PC-9 (cell line): ENCODE results near the gene PARVG. TPM values are rescaled to one million over a fixed set of nuclear protein-coding genes. Genes with fewer than 3 reads are reported as not detected.

Experiments used
- BruUV-seq: library from RNA; stranded (reverse); fragments of 400-500 nt; replicated peaks from 2 replicates; lab custom pipeline; 2021; lab: Mats Ljungman, UMichigan
- CTCF ChIA-PET: fragments of 300-600 bp; sonication (Branson Sonifier 250); formaldehyde crosslinking; loops from one replicate; lab custom pipeline; 2022; ENCODE audit warnings: antibody characterized with exemption; lab: Charles Lee
- POLR2A ChIA-PET: fragments of 300-600 bp; sonication (Branson Sonifier 250); formaldehyde crosslinking; loops from one replicate; lab custom pipeline; 2022; ENCODE audit warnings: antibody characterized with exemption; ENCODE audit not compliant: unreplicated experiment; lab: Charles Lee
- DNase-seq, 2 experiments: peaks; one replicate each; pipeline versions ENCODE4 v3.0.0 to v3.0.0-alpha.2; 2015 to 2022; ENCODE audit warnings: mixed read lengths in 1 of 2
- H2AFZ ChIP-seq: fragments of 200-600 bp; sonication (generic); 2 replicates; pipeline ENCODE4 v1.8.1; 2017; ENCODE audit warnings: antibody characterized with exemption
- H3F3A ChIP-seq: fragments of 200-600 bp; sonication (generic); 2 replicates; pipeline ENCODE4 v1.8.1; 2017; ENCODE audit warnings: antibody characterized with exemption, mild to moderate bottlenecking, low read depth; ENCODE audit not compliant: insufficient read depth
- H3K27ac ChIP-seq: fragments of 200-600 bp; sonication (generic); 2 replicates; pipeline ENCODE4 v1.6.1; 2016; ENCODE audit warnings: mixed run types
- H3K27me3 ChIP-seq: fragments of 200-600 bp; sonication (generic); 2 replicates; pipeline ENCODE4 v1.6.1; 2016; ENCODE audit warnings: low read depth, mixed run types; ENCODE audit not compliant: insufficient read depth
- H3K36me3 ChIP-seq: fragments of 200-600 bp; sonication (generic); 2 replicates; pipeline ENCODE4 v1.6.1; 2016; ENCODE audit warnings: low read depth, mixed run types
- H3K4me1 ChIP-seq: fragments of 200-600 bp; sonication (generic); replicated peaks from 2 replicates; pipeline ENCODE4 v1.6.1; 2016; ENCODE audit warnings: mixed run types; ENCODE audit not compliant: insufficient read depth
- H3K4me2 ChIP-seq: fragments of 200-600 bp; sonication (generic); 2 replicates; pipeline ENCODE4 v1.6.1; 2017; ENCODE audit warnings: mixed run types
- H3K4me3 ChIP-seq: fragments of 200-600 bp; sonication (generic); 2 replicates; pipeline ENCODE4 v1.6.1; 2016; ENCODE audit warnings: mixed run types
- H3K79me2 ChIP-seq: fragments of 200-600 bp; sonication (generic); 2 replicates; pipeline ENCODE4 v1.6.1; 2017; ENCODE audit warnings: low read depth, mixed run types
- H3K9me2 ChIP-seq: fragments of 200-600 bp; sonication (generic); 2 replicates; pipeline ENCODE4 v1.8.1; 2017; ENCODE audit warnings: mild to moderate bottlenecking; ENCODE audit not compliant: insufficient read depth
- H3K9me3 ChIP-seq: fragments of 200-600 bp; sonication (generic); 2 replicates; pipeline ENCODE4 v1.8.1; 2016; ENCODE audit warnings: low read depth; ENCODE audit not compliant: insufficient read depth
- H4K20me1 ChIP-seq: fragments of 200-600 bp; sonication (generic); 2 replicates; pipeline ENCODE4 v1.8.1; 2017; ENCODE audit not compliant: insufficient read depth
- EZH2 ChIP-seq: fragments of 200-600 bp; sonication (generic); IDR thresholded peaks from 2 replicates; pipeline ENCODE4 v1.8.0; 2017; ENCODE audit warnings: antibody characterized with exemption, low read depth
- intact Hi-C: fragments of 100-400 bp; cut with micrococcal nuclease; formaldehyde crosslinking; loops from one replicate; pipeline ENCODE4 v1.10.0; 2022; ENCODE audit not compliant: unreplicated experiment
- total RNA-seq: library from RNA; stranded (reverse); gene quantifications from 2 replicates; pipeline ENCODE4 v1.2.3, GENCODE V29; 2021
- TF ChIP-seq, protein P1 (sequence below): fragments of 200-600 bp; sonication (generic); conservative IDR thresholded peaks from 2 replicates; pipeline ENCODE4 v1.6.1; 2017; ENCODE audit warnings: mixed run types, antibody characterized with exemption, mild to moderate bottlenecking, moderate library complexity

Gene PARVG
- total RNA-seq, 1 experiment from 2014 or later: not detected

DNA sequence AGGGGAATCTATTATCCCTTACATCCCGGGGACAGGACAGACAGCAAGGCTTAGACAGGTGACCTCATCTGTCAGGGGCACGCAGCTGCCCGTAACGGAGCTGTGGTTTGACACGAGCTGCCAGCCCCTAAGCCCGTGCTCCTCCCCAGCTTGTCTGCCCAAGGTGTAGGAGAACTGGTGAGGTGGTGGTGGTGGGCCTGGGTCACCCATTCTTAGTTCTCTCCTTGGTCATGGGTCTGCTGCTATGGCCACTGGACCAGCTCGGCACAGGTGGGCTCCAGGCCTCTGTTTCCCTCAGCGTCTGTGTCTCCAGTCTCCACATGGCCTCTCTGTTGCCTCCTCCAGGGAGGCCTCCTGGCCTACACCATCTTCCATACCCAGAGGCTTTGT is 5.4 kb downstream of the PARVG start:
- TF ChIP-seq, protein P1, sequence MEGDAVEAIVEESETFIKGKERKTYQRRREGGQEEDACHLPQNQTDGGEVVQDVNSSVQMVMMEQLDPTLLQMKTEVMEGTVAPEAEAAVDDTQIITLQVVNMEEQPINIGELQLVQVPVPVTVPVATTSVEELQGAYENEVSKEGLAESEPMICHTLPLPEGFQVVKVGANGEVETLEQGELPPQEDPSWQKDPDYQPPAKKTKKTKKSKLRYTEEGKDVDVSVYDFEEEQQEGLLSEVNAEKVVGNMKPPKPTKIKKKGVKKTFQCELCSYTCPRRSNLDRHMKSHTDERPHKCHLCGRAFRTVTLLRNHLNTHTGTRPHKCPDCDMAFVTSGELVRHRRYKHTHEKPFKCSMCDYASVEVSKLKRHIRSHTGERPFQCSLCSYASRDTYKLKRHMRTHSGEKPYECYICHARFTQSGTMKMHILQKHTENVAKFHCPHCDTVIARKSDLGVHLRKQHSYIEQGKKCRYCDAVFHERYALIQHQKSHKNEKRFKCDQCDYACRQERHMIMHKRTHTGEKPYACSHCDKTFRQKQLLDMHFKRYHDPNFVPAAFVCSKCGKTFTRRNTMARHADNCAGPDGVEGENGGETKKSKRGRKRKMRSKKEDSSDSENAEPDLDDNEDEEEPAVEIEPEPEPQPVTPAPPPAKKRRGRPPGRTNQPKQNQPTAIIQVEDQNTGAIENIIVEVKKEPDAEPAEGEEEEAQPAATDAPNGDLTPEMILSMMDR: no peak
- TF ChIP-seq EZH2: no peak
- no peak overlapping the region for H3K4me3 ChIP-seq
- H3K9me2 ChIP-seq: no peaks in the 10 kb centered on the region
- no peaks in the 10 kb centered on the region for H3K36me3 ChIP-seq
- H3K27ac ChIP-seq: no peak overlapping the region
- H3K4me1 ChIP-seq: no peaks in the 10 kb centered on the region
- intact Hi-C loops: no loop called here
- H2AFZ ChIP-seq: no peak overlapping the region
- POLR2A ChIA-PET: interaction anchor here (0.6 kb wide), 1 partner anchor 297 kb away, joined by 8 read pairs; no protein-coding TSS in a partner anchor
- no TSS peak for BruUV-seq
- CTCF ChIA-PET: no interaction called here
- no peak overlapping the region for H3K4me2 ChIP-seq
- H3K27me3 ChIP-seq: peaks cover 60% of the 10 kb centered on the region
- no peaks in the 10 kb centered on the region for H3K79me2 ChIP-seq
- no peaks in the 10 kb centered on the region for H3F3A ChIP-seq
- H4K20me1 ChIP-seq: peaks cover 4% of the 10 kb centered on the region; the same call in 1 of the 2 replicates
- H3K9me3 ChIP-seq: no peaks in the 10 kb centered on the region
- DNase-seq: no peak

DNA sequence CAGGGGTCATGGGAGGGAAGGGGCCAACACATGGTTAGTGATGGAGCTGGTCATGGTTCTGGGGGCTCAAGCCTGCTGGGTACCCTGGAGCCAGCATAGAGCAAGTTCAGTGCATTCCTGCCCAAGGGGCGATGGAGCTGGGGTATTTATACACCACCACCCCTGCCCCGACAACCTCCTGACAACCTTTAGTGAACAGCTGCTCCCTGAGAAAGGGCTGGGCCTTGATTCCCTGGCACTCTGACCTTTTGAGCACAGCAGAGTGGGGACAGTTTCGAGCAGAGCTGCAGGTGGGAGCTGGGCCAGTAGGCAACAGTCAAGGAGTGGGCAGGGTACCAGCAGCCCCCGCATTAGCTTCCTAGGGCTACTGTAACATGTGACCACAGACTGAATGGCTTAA is 6.0 kb downstream of the PARVG start:
- H3K4me3 ChIP-seq: no peak overlapping the region
- no peaks in the 10 kb centered on the region for H3K9me2 ChIP-seq
- peak in 1 of 2 experiments; percentile 26 for DNase-seq
- no peak overlapping the region for H2AFZ ChIP-seq
- H3K4me2 ChIP-seq: no peak overlapping the region
- H3K4me1 ChIP-seq: 0 out of 2 replicates have a peak, but pooled peaks cover 2% of the 10 kb centered on the region
- H3K27ac ChIP-seq: no peak overlapping the region
- no TSS peak for BruUV-seq
- ChIA-PET POLR2A (no interaction called here), CTCF (no interaction called here)
- no peaks in the 10 kb centered on the region for H3K36me3 ChIP-seq
- peaks cover 4% of the 10 kb centered on the region; the same call in 1 of the 2 replicates for H4K20me1 ChIP-seq
- H3F3A ChIP-seq: peaks cover 4% of the 10 kb centered on the region; the same call in 1 of the 2 replicates
- no peak for TF ChIP-seq EZH2
- TF ChIP-seq, protein P1: no peak
- H3K79me2 ChIP-seq: no peaks in the 10 kb centered on the region
- intact Hi-C loops: no loop called here
- H3K9me3 ChIP-seq: no peaks in the 10 kb centered on the region
- H3K27me3 ChIP-seq: peaks cover 59% of the 10 kb centered on the region

DNA sequence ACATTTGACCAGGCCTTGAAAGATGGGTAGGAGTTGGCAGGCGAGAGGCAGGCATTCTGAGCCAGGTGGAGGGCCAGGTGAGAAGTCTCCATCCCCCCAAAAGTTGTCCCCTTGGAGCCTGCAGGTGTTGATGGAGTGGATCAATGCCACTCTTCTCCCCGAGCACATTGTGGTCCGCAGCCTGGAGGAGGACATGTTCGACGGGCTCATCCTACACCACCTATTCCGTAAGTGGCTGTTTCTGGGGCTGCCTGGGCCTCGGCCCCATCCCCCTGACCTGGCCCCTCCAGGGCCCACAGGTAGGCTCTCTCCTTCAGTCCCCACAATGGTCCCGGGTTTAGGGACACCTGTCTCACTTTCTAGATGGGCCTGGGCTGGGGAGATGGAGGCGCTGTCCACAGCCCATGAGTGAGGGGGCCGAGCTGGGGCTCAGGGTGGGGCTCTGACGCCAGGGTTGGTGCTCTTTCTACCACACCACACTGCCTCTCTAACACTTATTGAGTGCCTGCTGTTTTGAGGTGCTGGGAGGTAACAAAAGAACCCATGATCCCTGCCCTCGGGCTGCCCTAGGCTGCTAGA is 7.0 kb downstream of the PARVG start:
- Histone ChIP-seq H3K27me3 (peaks cover 52% of the 10 kb centered on the region), H3K4me2 (no peak overlapping the region), H3K27ac (no peak overlapping the region), H4K20me1 (peaks cover 4% of the 10 kb centered on the region; the same call in 1 of the 2 replicates), H3K4me3 (no peak overlapping the region), H3K9me3 (no peaks in the 10 kb centered on the region), H3F3A (peaks cover 15% of the 10 kb centered on the region; the same call in 1 of the 2 replicates), H3K79me2 (no peaks in the 10 kb centered on the region), H3K4me1 (peaks cover 12% of the 10 kb centered on the region), H3K36me3 (no peaks in the 10 kb centered on the region), H2AFZ (no peak overlapping the region), H3K9me2 (no peaks in the 10 kb centered on the region)
- ChIA-PET CTCF (no interaction called here), POLR2A (no interaction called here)
- no peak for DNase-seq
- intact Hi-C loops: no loop called here
- TF ChIP-seq, protein P1: no peak
- TF ChIP-seq EZH2: no peak
- BruUV-seq: no TSS peak
